ENCODE results near the gene COX19.
"Not testable (repeated sequence)": the region's sequence is repeated elsewhere in the genome, so short reads cannot be mapped to it uniquely, and the experiment has no call there.

Gene COX19

DNA sequence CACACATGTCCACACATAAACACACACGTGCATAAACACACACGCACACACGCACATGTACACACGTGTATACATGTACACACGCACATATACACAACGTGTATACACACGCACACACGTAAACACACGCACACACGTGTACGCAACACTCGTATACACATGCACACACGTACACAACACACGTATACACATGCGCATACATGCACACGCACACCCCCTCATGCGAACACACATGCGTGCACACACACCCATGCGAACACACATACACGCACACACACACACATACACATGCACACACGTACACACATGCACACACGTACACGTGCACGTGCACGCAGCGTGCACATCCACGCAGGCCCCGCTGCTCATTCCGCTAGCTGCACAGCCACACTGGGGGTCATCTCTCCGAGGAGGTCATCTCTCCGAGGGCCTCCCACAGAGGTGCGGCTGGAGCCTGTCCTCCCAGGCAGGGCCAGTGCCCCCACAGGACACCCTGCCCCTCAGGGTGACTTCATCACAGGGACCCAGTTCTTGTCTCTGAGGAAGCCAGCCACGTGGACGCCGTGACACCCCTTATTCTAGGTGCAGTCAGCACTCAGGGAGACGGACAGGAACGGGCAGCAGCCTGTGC is 33.5 kb upstream of the COX19 start:
- Histone ChIP-seq H3K27ac (no peak overlapping the region), H3K9me3 (replicated peaks in 1 of 11) (no peaks in the 10 kb centered on the region), H3K9ac (no peak overlapping the region), H3K4me2 (peak overlapping the region in 1 of 11 experiments; percentile 63; a peak in 2 of 22 replicates), H3K36me3 (peaks cover 0 to 35% (median 17%) of the 10 kb centered on the region in 11 experiments; a peak in 12 of 22 replicates), H3K27me3 (peaks cover 0 to 19% (median 0%) of the 10 kb centered on the region in 11 experiments; a peak in 5 of 22 replicates), H4K20me1 (peaks cover 25 to 83% (median 43%) of the 10 kb centered on the region in 11 experiments; a peak in 21 of 22 replicates), H3K4me1 (peaks cover 40 to 98% (median 89%) of the 10 kb centered on the region in 10 experiments), H3K4me3 (no peak overlapping the region)
- no peak for TF ChIP-seq Cebpa-rat (IDR thresholded peaks at IDR 0.05)

DNA sequence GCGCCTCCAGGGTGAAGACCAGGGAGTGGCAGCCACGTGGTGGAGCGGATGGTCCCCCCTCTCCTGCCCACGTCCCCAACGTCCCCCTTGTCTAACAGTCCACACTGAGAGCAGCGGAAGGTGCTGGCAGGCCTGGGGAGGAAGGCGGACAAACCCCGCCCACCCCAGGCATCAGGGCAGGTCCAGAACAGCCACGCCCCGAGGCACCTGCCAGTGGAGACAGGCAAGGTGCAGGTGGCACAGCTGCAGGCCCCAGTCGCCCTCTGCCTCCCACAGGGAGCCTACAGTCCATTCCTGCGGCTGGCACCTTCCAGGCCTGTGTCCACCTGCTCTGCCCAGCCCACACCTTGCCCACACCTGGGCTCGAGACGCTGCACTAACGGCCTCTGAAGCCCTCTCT is 32.6 kb upstream of the COX19 start:
- Histone ChIP-seq H3K27me3 (peaks cover 0 to 16% (median 0%) of the 10 kb centered on the region in 11 experiments; a peak in 5 of 22 replicates), H3K4me3 (no peak overlapping the region), H4K20me1 (peaks cover 16 to 74% (median 33%) of the 10 kb centered on the region in 11 experiments; a peak in 21 of 22 replicates), H3K9ac (peak overlapping the region in 2 of 11 experiments; percentile 0 to 29; a peak in 2 of 22 replicates), H3K4me2 (peak overlapping the region in 7 of 11 experiments; percentile 7 to 86 (median 38); a peak in 9 of 22 replicates), H3K27ac (peak overlapping the region in 3 of 11 experiments; percentile 4 to 38 (median 23); a peak in 2 of 22 replicates), H3K9me3 (replicated peaks in 1 of 11) (no peaks in the 10 kb centered on the region), H3K36me3 (peaks cover 0 to 35% (median 17%) of the 10 kb centered on the region in 11 experiments; a peak in 12 of 22 replicates), H3K4me1 (peaks cover 40 to 91% (median 81%) of the 10 kb centered on the region in 10 experiments)
- TF ChIP-seq Cebpa-rat (IDR thresholded peaks at IDR 0.05), result no peak

DNA sequence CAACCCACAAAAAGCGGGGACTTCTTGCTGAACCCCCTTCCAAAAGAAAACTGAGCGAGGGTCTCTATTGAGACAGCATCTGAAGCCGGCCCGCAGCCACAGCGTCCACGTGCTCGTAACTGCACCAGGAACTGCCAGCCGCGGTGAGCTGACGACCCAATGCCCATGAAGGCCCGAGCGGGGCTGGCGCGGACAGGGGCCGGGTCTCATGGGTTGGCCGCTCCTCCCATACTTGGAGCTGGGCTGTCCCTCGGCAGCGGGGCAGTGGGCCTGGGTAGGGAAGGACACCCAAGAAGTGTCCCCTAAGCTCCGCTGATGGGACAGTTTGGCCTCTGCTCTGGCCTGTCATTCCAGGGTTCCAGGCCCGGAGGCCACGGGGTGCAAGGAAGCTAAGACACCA is 30.0 kb upstream of the COX19 start:
- Histone ChIP-seq H3K27ac (peak overlapping the region in 4 of 11 experiments; percentile 35 to 83 (median 78); a peak in 8 of 22 replicates), H3K4me1 (peaks cover 27 to 76% (median 67%) of the 10 kb centered on the region in 10 experiments), H3K4me3 (no peak overlapping the region), H3K9ac (peak overlapping the region in 4 of 11 experiments; percentile 24 to 79 (median 60); a peak in 3 of 22 replicates), H3K27me3 (peaks cover 0 to 8% (median 0%) of the 10 kb centered on the region in 11 experiments; a peak in 6 of 22 replicates), H3K4me2 (peak overlapping the region in 9 of 11 experiments; percentile 4 to 99 (median 82); a peak in 17 of 22 replicates), H3K9me3 (replicated peaks in 1 of 11) (no peaks in the 10 kb centered on the region), H4K20me1 (peaks cover 0 to 50% (median 16%) of the 10 kb centered on the region in 11 experiments; a peak in 15 of 22 replicates), H3K36me3 (peaks cover 0 to 35% (median 17%) of the 10 kb centered on the region in 11 experiments; a peak in 12 of 22 replicates)
- TF ChIP-seq Cebpa-rat (IDR thresholded peaks at IDR 0.05), result no peak

DNA sequence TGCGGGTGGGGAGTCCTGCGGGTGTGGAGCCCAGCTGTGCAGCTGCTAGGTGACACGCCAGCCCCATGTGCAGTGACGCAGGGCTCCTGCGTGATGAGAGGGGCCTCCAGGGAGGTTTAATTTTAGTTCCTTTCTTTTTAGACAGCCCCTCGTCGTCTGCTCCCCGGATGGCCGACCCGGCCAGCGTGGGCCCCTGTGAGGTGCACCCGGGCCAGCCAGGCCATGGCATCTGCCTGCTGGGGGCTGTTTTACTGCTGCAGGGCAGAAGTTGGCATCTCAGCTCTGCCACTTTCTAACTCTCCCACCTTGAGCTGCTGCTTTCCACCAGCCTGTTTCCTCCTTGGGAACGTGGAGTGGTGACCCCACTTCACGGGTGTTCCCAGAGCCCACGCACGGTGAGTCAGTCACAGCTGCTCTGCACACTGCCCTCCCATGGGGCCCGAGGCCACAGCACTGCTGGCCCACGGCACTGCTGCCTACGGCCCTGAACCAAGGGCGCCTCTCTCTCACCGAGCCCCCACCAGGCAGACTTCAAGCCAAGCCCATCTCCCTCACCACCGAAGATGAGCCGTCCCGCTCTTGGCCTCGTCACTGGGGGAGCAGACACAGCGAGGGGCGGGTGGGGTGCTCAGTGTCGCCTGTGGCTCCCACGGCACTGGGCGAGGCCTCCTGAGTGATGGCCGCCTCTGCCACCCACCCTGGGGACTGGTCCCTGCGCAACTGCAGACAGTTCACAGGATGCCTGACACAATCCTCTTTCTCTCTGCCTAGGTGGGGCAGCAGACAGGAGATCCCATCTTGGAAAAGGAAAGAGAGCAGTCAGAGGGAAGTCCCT is 28.9 kb upstream of the COX19 start:
- H3K4me1 ChIP-seq, result peaks cover 32 to 76% (median 67%) of the 10 kb centered on the region in 10 experiments
- H3K4me2 ChIP-seq, result peak overlapping the region; percentile 63 to 99 (median 82)
- H3K9ac ChIP-seq, result peak overlapping the region in 9 of 11 experiments; percentile 13 to 79 (median 63); a peak in 16 of 22 replicates
- no peaks in the 10 kb centered on the region for H3K9me3 ChIP-seq (replicated peaks in 1 of 11)
- H4K20me1 ChIP-seq, result peaks cover 0 to 39% (median 11%) of the 10 kb centered on the region in 11 experiments; a peak in 9 of 22 replicates
- peak overlapping the region in 8 of 11 experiments; percentile 29 to 83 (median 69); a peak in 15 of 22 replicates for H3K27ac ChIP-seq
- H3K36me3 ChIP-seq, result peaks cover 0 to 29% (median 11%) of the 10 kb centered on the region in 11 experiments; a peak in 12 of 22 replicates
- no peak for TF ChIP-seq Cebpa-rat (IDR thresholded peaks at IDR 0.05)
- peaks cover 0 to 19% (median 0%) of the 10 kb centered on the region in 11 experiments; a peak in 6 of 22 replicates for H3K27me3 ChIP-seq
- no peak overlapping the region; a peak in 1 of 20 replicates for H3K4me3 ChIP-seq

GRCh38 chr7:1002445-1002844 is 27.1 kb upstream of the COX19 start:
- H3K9ac ChIP-seq; H3K9me3 ChIP-seq (replicated peaks in 1 of 11); H3K27ac ChIP-seq; H3K4me2 ChIP-seq; H3K4me3 ChIP-seq: not testable (repeated sequence)
- H3K27me3 ChIP-seq, result peaks cover 0 to 21% (median 0%) of the 10 kb centered on the region in 11 experiments; a peak in 6 of 22 replicates
- peaks cover 34 to 79% (median 74%) of the 10 kb centered on the region in 10 experiments for H3K4me1 ChIP-seq
- peaks cover 0 to 24% (median 10%) of the 10 kb centered on the region in 11 experiments; a peak in 9 of 22 replicates for H4K20me1 ChIP-seq
- peaks cover 0 to 17% (median 8%) of the 10 kb centered on the region in 11 experiments; a peak in 11 of 22 replicates for H3K36me3 ChIP-seq

- not testable (repeated sequence) for H3K9ac ChIP-seq, H3K4me2 ChIP-seq
Measured at GRCh38 chr7:1002026-1002425, 26.7 kb upstream of the COX19 start.

DNA sequence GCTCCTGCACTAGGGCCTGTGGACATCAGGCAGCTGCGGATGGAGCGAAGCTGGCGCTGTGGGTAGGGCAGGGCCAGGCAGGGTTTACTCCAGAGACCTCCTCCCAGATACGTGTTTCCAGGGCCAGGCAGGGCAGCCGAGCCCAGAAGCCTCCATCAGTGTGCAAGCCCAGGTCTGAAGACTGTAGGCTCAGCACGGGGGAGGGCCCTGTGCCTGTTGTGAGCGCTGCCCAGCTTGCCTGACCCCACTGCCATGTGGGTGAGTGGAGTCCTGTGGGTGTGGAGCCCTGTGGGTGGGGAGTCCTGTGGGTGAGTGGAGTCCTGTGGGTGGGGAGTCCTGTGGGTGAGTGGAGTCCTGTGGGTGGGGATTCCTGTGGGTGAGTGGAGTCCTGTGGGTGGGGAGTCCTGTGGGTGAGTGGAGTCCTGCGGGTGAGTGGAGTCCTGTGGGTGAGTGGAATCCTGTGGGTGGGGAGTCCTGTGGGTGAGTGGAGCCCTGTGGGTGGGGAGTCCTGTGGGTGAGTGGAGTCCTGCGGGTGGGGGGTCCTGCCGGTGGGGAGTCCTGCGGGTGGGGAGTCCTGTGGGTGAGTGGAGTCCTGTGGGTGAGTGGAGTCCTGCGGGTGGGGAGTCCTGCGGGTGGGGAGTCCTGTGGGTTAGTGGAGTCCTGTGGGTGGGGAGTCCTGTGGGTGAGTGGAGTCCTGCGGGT is 25.9 kb upstream of the COX19 start:
- Histone ChIP-seq H3K4me2 (peak overlapping the region; percentile 73 to 91 (median 87); a peak in 21 of 22 replicates), H3K9ac (peak overlapping the region in 8 of 11 experiments; percentile 27 to 67 (median 57); a peak in 12 of 22 replicates), H3K4me1 (peaks cover 46 to 79% (median 76%) of the 10 kb centered on the region in 10 experiments), H3K4me3 (peak overlapping the region in 1 of 10 experiments; percentile 38; a peak in 2 of 20 replicates), H3K27ac (peak overlapping the region in 7 of 11 experiments; percentile 35 to 65 (median 49); a peak in 11 of 22 replicates), H3K27me3 (peaks cover 0 to 23% (median 0%) of the 10 kb centered on the region in 11 experiments; a peak in 7 of 22 replicates), H3K36me3 (peaks cover 0 to 14% (median 0%) of the 10 kb centered on the region in 11 experiments; a peak in 7 of 22 replicates), H4K20me1 (peaks cover 0 to 25% (median 7%) of the 10 kb centered on the region in 11 experiments; a peak in 10 of 22 replicates)
- not testable (repeated sequence) for H3K9me3 ChIP-seq (replicated peaks in 1 of 11)

More at GRCh38 chr7:1002026-1002425, 26.7 kb upstream of the COX19 start:
- Histone ChIP-seq H4K20me1 (peaks cover 0 to 23% (median 7%) of the 10 kb centered on the region in 11 experiments; a peak in 9 of 22 replicates), H3K4me1 (peaks cover 38 to 79% (median 74%) of the 10 kb centered on the region in 10 experiments), H3K36me3 (peaks cover 0 to 17% (median 4%) of the 10 kb centered on the region in 11 experiments; a peak in 12 of 22 replicates), H3K27me3 (peaks cover 0 to 21% (median 0%) of the 10 kb centered on the region in 11 experiments; a peak in 6 of 22 replicates)
- not testable (repeated sequence) for H3K27ac ChIP-seq; H3K9me3 ChIP-seq (replicated peaks in 1 of 11); H3K4me3 ChIP-seq
